IMR-90 (cell line): ENCODE results near the gene DOCK4. TPM values are rescaled to one million over a fixed set of nuclear protein-coding genes. Genes with fewer than 3 reads are reported as not detected.

Experiments
- ATAC-seq: fragments of 200-7000 bp; cut with Tn5 transposase; 2 replicates; pipeline ENCODE4 v1.9.1; 2020; ENCODE audit warnings: low read depth, mild to moderate bottlenecking, moderate library complexity
- BruUV-seq: library from RNA; stranded (reverse); fragments of 400-500 nt; replicated peaks from 2 replicates; lab custom pipeline; 2021; lab: Mats Ljungman, UMichigan
- CTCF ChIA-PET: fragments of 300-600 bp; formaldehyde crosslinking; extraction: SDS; loops from one replicate; lab custom pipeline; 2021; ENCODE audit warnings: antibody characterized with exemption; lab: Yijun Ruan, JAX
- POLR2A ChIA-PET: fragments of 300-600 bp; sonication (Branson Sonifier 250); formaldehyde crosslinking; loops from one replicate; lab custom pipeline; 2022; ENCODE audit warnings: antibody characterized with exemption; ENCODE audit not compliant: unreplicated experiment; lab: Charles Lee
- DNase-seq: peaks from one replicate; pipeline ENCODE4 v3.0.0; 2013
- H2AFZ ChIP-seq: replicated peaks from 2 replicates; pipeline ENCODE3; 2013; ENCODE audit warnings: low read length, mild to moderate bottlenecking; ENCODE audit not compliant: poor library complexity
- H2AK5ac ChIP-seq: 2 replicates; pipeline ENCODE4 v1.6.1; 2013; ENCODE audit warnings: low read depth, low read length, inconsistent platforms
- H2AK9ac ChIP-seq: replicated peaks from 2 replicates; pipeline ENCODE3; 2013; ENCODE audit warnings: mild to moderate bottlenecking, low read depth, low read length, moderate library complexity; ENCODE audit not compliant: poor library complexity
- H2BK120ac ChIP-seq: 2 replicates; pipeline ENCODE4 v1.6.1; 2013; ENCODE audit warnings: low read depth, low read length, inconsistent platforms
- H2BK15ac ChIP-seq: 3 replicates; pipeline ENCODE4 v1.6.1; 2013; ENCODE audit warnings: low read depth, low read length, inconsistent platforms
- H2BK20ac ChIP-seq: 2 replicates; pipeline ENCODE4 v1.6.1; 2013; ENCODE audit warnings: low read depth, mild to moderate bottlenecking, inconsistent platforms, low read length, moderate library complexity
- H2BK5ac ChIP-seq: 2 replicates; pipeline ENCODE4 v1.6.1; 2013; ENCODE audit warnings: mild to moderate bottlenecking, low read depth, low read length, inconsistent platforms; ENCODE audit not compliant: poor library complexity, severe bottlenecking
- H3K14ac ChIP-seq: replicated peaks from 2 replicates; pipeline ENCODE4 v1.6.1; 2013; ENCODE audit warnings: low read depth, low read length, inconsistent platforms
- H3K18ac ChIP-seq: 2 replicates; pipeline ENCODE4 v1.6.1; 2013; ENCODE audit warnings: low read depth, low read length, control low read depth
- H3K23ac ChIP-seq: 2 replicates; pipeline ENCODE4 v1.6.1; 2013; ENCODE audit warnings: low read depth, low read length, inconsistent platforms
- H3K27ac ChIP-seq: 2 replicates; pipeline ENCODE4 v1.5.1; 2013; ENCODE audit warnings: mild to moderate bottlenecking, control low read depth, low read length; ENCODE audit not compliant: insufficient read depth
- H3K27me3 ChIP-seq: 2 replicates; pipeline ENCODE4 v1.6.1; 2013; ENCODE audit warnings: low read length; ENCODE audit not compliant: control insufficient read depth, insufficient read depth
- H3K36me3 ChIP-seq: 2 replicates; pipeline ENCODE4 v1.6.1; 2013; ENCODE audit warnings: low read length, mixed read lengths; ENCODE audit not compliant: control insufficient read depth, insufficient read depth
- H3K4ac ChIP-seq: 2 replicates; pipeline ENCODE4 v1.6.1; 2013; ENCODE audit warnings: low read depth, low read length, inconsistent platforms
- H3K4me1 ChIP-seq: 2 replicates; pipeline ENCODE4 v1.6.1; 2013; ENCODE audit warnings: low read length, mixed read lengths; ENCODE audit not compliant: control insufficient read depth, insufficient read depth
- H3K4me2 ChIP-seq: 2 replicates; pipeline ENCODE4 v1.6.1; 2013; ENCODE audit warnings: low read depth, mild to moderate bottlenecking, control low read depth, low read length, moderate library complexity
- H3K4me3 ChIP-seq: 2 replicates; pipeline ENCODE4 v1.5.1; 2013; ENCODE audit warnings: low read depth, mild to moderate bottlenecking, control low read depth, low read length, moderate library complexity; ENCODE audit not compliant: insufficient read depth
- H3K56ac ChIP-seq: 2 replicates; pipeline ENCODE4 v1.6.1; 2013; ENCODE audit warnings: low read length, inconsistent platforms; ENCODE audit not compliant: insufficient read depth; ENCODE audit errors: extremely low read depth
- H3K79me1 ChIP-seq, 2 experiments: 2 replicates each; pipeline ENCODE4 v1.6.1; 2013; ENCODE audit warnings: low read length in 2 of 2, inconsistent platforms in 1 of 2, low read depth in 1 of 2
- H3K9ac ChIP-seq: 2 replicates; pipeline ENCODE4 v1.6.1; 2013; ENCODE audit warnings: low read depth, low read length, control low read depth
- H3K9me1 ChIP-seq: 2 replicates; pipeline ENCODE4 v1.6.1; 2013; ENCODE audit warnings: low read length, inconsistent platforms; ENCODE audit not compliant: insufficient read depth
- H3K9me3 ChIP-seq: 2 replicates; pipeline ENCODE4 v1.6.1; 2013; ENCODE audit warnings: low read length; ENCODE audit not compliant: control insufficient read depth, insufficient read depth
- H4K20me1 ChIP-seq: 2 replicates; pipeline ENCODE4 v1.6.1; 2013; ENCODE audit warnings: low read length, inconsistent platforms; ENCODE audit not compliant: insufficient read depth
- H4K5ac ChIP-seq: 2 replicates; pipeline ENCODE4 v1.6.1; 2013; ENCODE audit warnings: mild to moderate bottlenecking, low read depth, low read length, control low read depth
- H4K8ac ChIP-seq, 2 experiments: 2 replicates each; pipeline ENCODE4 v1.6.1; 2013; ENCODE audit warnings: low read depth in 2 of 2, low read length in 2 of 2, control low read depth in 1 of 2, inconsistent platforms in 1 of 2
- H4K91ac ChIP-seq: 2 replicates; pipeline ENCODE4 v1.6.1; 2013; ENCODE audit warnings: low read depth, low read length, inconsistent platforms; ENCODE audit not compliant: insufficient read depth
- ELK1 ChIP-seq: fragments of 150-350 bp; IDR thresholded peaks from 2 replicates; pipeline ENCODE4 v1.6.1; 2016; ENCODE audit warnings: low read depth, mild to moderate bottlenecking, low read length, moderate library complexity, borderline replicate concordance
- POLR2A ChIP-seq: IDR thresholded peaks from 2 replicates; pipeline ENCODE4 v1.6.1; 2012; ENCODE audit warnings: mild to moderate bottlenecking, low read depth, low read length
- RAD21 ChIP-seq: IDR thresholded peaks from 2 replicates; pipeline ENCODE4 v1.6.1; 2012; ENCODE audit warnings: low read length, improper control_type of control experiment
- WGBS, 2 experiments: methylation state at CpG; one replicate each; pipeline versions ENCODE4 v1.1.5 to v1.1.7; 2013; ENCODE audit warnings: missing lambda C conversion rate in 2 of 2; ENCODE audit not compliant: insufficient read length in 1 of 2; ENCODE audit errors: extremely low coverage in 2 of 2; 5-methylcytosine and 5-hydroxymethylcytosine counted together
- dilution Hi-C: fragments of 300-500 bp; cut with HindIII; formaldehyde crosslinking; loops from one replicate; pipeline ENCODE4 v1.14.3; 2018; ENCODE audit warnings: low sequenced_read_pairs; ENCODE audit not compliant: unreplicated experiment
- in situ Hi-C: fragments of 300-500 bp; cut with MboI; formaldehyde crosslinking; loops from 3 replicates; pipeline ENCODE4 v1.14.3; 2019; ENCODE audit warnings: low sequenced_read_pairs, inconsistent platforms, mixed read lengths
- intact Hi-C: fragments of 100-400 bp; cut with micrococcal nuclease; formaldehyde crosslinking; loops from 2 replicates; pipeline ENCODE4 v1.10.0; 2022
- polyA plus RNA-seq, 3 experiments: library from polyadenylated mRNA; depleted of rRNA; stranded (reverse); fragments of >200 nt; gene quantifications; 2 replicates each; pipeline ENCODE4 v1.2.3, GENCODE V29; 2012; ENCODE audit warnings: low replicate concordance in 1 of 3
- total RNA-seq: library from RNA; depleted of rRNA; stranded (reverse); fragments of >200 nt; gene quantifications from 2 replicates; pipeline ENCODE4 v1.2.3, GENCODE V29; 2012

DOCK4 gene
- total and polyA plus RNA-seq, 2 of the 4 experiments (the other 2 are of a cell fraction): 4.4 to 12.2 TPM

GRCh38 chr7:111734954-111735660 lies 471.1 kb downstream of the DOCK4 start:
- WGBS, 2 experiments: no CpG with 5 or more reads among the region's 4 CpGs
- H4K20me1 ChIP-seq: no peaks in the 10 kb centered on the region
- H3K9ac ChIP-seq: no peak overlapping the region
- no peak overlapping the region for H2AFZ ChIP-seq
- H2BK120ac ChIP-seq: no peak overlapping the region
- H2BK20ac ChIP-seq: no peak overlapping the region
- H2AK5ac ChIP-seq: no peak overlapping the region
- no peak overlapping the region for H3K23ac ChIP-seq
- H4K5ac ChIP-seq: no peak overlapping the region
- no peak overlapping the region for H4K91ac ChIP-seq
- H2AK9ac ChIP-seq: no peak overlapping the region
- ATAC-seq (no peak), DNase-seq (no peak)
- no peak overlapping the region for H3K56ac ChIP-seq
- H4K8ac ChIP-seq: no peak overlapping the region
- no peaks in the 10 kb centered on the region for H3K27me3 ChIP-seq
- H3K18ac ChIP-seq: no peak overlapping the region
- no peak overlapping the region for H2BK15ac ChIP-seq
- H3K4me2 ChIP-seq: no peak overlapping the region
- BruUV-seq: no TSS peak
- H3K27ac ChIP-seq: no peak overlapping the region
- H3K9me1 ChIP-seq: no peaks in the 10 kb centered on the region
- 0 out of 2 replicates have a peak, but pooled peaks cover 2% of the 10 kb centered on the region for H3K4me1 ChIP-seq
- no peak overlapping the region for H3K4me3 ChIP-seq
- H3K9me3 ChIP-seq: no peaks in the 10 kb centered on the region
- in situ Hi-C loops: loop anchor here (10.0 kb wide), 2 partner anchors 410 to 640 kb away; partner anchors contain the start of gene LRRN3
- no peak overlapping the region for H2BK5ac ChIP-seq
- ChIA-PET POLR2A (no interaction called here), CTCF (interaction anchor here (1.5 kb wide), 1 partner anchor 8 kb away, joined by 7 read pairs; no protein-coding TSS in a partner anchor)
- dilution Hi-C loops: no loop called here
- no peak overlapping the region for H3K14ac ChIP-seq
- intact Hi-C loops: loop anchor here (1.0 to 2.0 kb wide), 3 partner anchors 249 to 646 kb away; no protein-coding TSS in a partner anchor
- H3K4ac ChIP-seq: no peak overlapping the region
- H3K79me1 ChIP-seq: no peaks in the 10 kb centered on the region
- TF ChIP-seq POLR2A (no peak), ELK1 (no peak), RAD21 (no peak)
- peaks cover 16% of the 10 kb centered on the region for H3K36me3 ChIP-seq
